Activated B cell treated with CpG ODN at 0.5 μM for 24 hours (primary cell): Measurements from ENCODE around the gene WDR4. TPM values are rescaled to one million over a fixed set of nuclear protein-coding genes. Genes with fewer than 3 reads are reported as not detected.
"Not testable (repeated sequence)": the region's sequence is repeated elsewhere in the genome, so short reads cannot be mapped to it uniquely, and the experiment has no call there.

Source experiments
- ATAC-seq: fragments of 200-7000 bp; cut with Tn5 transposase; one replicate; pipeline ENCODE4 v1.10.0; 2021; ENCODE audit warnings: low read depth, mild to moderate bottlenecking, moderate library complexity
- CTCF ChIA-PET: fragments of 350-600 bp; sonication (Branson Sonifier 250); formaldehyde crosslinking; loops from one replicate; lab custom pipeline; 2021; ENCODE audit warnings: antibody characterized with exemption; lab: Charles Lee
- POLR2A ChIA-PET: fragments of 350-600 bp; sonication (Branson Sonifier 250); formaldehyde crosslinking; loops from one replicate; lab custom pipeline; 2021; ENCODE audit warnings: antibody characterized with exemption; lab: Charles Lee
- DNase-seq: peaks from one replicate; pipeline ENCODE4 v3.0.0; 2022
- H3K27ac Mint-ChIP-seq: one replicate; pipeline ENCODE4 v1.8.0; 2020; ENCODE audit warnings: mixed read lengths
- H3K27me3 Mint-ChIP-seq: one replicate; pipeline ENCODE4 v1.8.0; 2021; ENCODE audit warnings: mixed read lengths
- H3K36me3 Mint-ChIP-seq: one replicate; pipeline ENCODE4 v1.8.0; 2021; ENCODE audit warnings: low read depth, mixed read lengths
- H3K4me1 Mint-ChIP-seq: one replicate; pipeline ENCODE4 v1.8.0; 2021; ENCODE audit warnings: mixed read lengths
- H3K4me3 Mint-ChIP-seq: one replicate; pipeline ENCODE4 v1.8.0; 2020; ENCODE audit warnings: mild to moderate bottlenecking, mixed read lengths
- H3K9me3 Mint-ChIP-seq: one replicate; pipeline ENCODE4 v1.8.0; 2020; ENCODE audit warnings: mixed read lengths
- CTCF ChIP-seq: fragments of 200-600 bp; IDR thresholded peaks from one replicate; pipeline ENCODE4 v1.8.0; 2022; ENCODE audit warnings: antibody characterized with exemption, mild to moderate bottlenecking
- intact Hi-C: fragments of 100-400 bp; cut with micrococcal nuclease; formaldehyde crosslinking; loops from one replicate; pipeline ENCODE4 v1.15.1; 2024
- total RNA-seq: library from RNA; stranded (reverse); gene quantifications from 2 replicates; pipeline ENCODE4 v1.2.3, GENCODE V29; 2022

Gene WDR4
- total RNA-seq, 1 donor from 2014 or later: 60.5 TPM

GRCh38 chr21:42807938-42808613, 71.3 kb downstream of the WDR4 start:
- ChIA-PET POLR2A (no interaction called here), CTCF (no interaction called here)
- H3K27me3 Mint-ChIP-seq: peaks cover 6% of the 10 kb centered on the region
- no peaks in the 10 kb centered on the region for H3K9me3 Mint-ChIP-seq
- ATAC-seq (no peak), DNase-seq (no peak)
- no peaks in the 10 kb centered on the region for H3K36me3 Mint-ChIP-seq
- no peak overlapping the region for H3K27ac Mint-ChIP-seq
- TF ChIP-seq CTCF: no peak
- intact Hi-C loops: no loop called here
- no peaks in the 10 kb centered on the region for H3K4me1 Mint-ChIP-seq
- H3K4me3 Mint-ChIP-seq: no peak overlapping the region

DNA sequence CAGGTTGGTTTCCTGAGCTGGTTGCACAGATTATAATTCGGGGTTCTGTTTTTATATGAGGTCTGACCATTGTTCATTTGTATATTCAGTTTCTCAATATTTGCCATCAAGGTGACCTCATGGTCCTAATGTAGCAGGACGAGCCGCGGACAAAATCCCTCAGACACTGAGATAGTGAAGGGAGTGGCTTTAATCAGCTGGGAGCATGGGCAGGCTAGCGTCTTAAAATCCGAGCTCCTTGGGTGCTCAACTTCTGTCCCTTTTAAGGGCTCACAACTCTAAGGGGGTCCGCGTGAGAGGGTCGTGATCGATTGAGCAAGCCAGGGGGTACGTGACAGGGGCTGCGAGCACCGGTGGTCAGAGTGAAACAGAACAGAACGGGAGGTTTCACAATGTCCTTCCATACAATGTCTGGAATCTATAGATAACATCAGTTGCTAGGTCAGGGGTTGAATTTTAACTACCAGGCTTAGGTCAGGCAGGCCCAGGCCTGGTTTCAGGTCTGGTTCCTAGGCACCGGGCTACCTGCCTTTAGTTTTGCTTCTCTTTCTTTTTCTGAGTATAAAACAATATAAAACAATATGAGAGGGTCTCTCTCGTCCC, 71.9 kb downstream of the WDR4 start:
- CTCF ChIA-PET, ATAC-seq, DNase-seq, H3K9me3 Mint-ChIP-seq, H3K27ac Mint-ChIP-seq, intact Hi-C loops, H3K27me3 Mint-ChIP-seq, H3K4me3 Mint-ChIP-seq, H3K36me3 Mint-ChIP-seq, H3K4me1 Mint-ChIP-seq: not testable (repeated sequence)
- POLR2A ChIA-PET: interaction anchor here (0.8 kb wide), 1 partner anchor 24 kb away, joined by 3 read pairs; no protein-coding TSS in a partner anchor

- DNase-seq (no peak), ATAC-seq (no peak)
- ChIA-PET POLR2A (interaction anchor here (0.8 kb wide), 1 partner anchor 23 kb away, joined by 3 read pairs; no protein-coding TSS in a partner anchor), CTCF (no interaction called here)
- Mint-ChIP-seq H3K27ac (no peak overlapping the region), H3K36me3 (no peaks in the 10 kb centered on the region), H3K4me3 (no peak overlapping the region), H3K27me3 (peaks cover 6% of the 10 kb centered on the region), H3K9me3 (no peaks in the 10 kb centered on the region), H3K4me1 (no peaks in the 10 kb centered on the region)
- intact Hi-C loops: no loop called here
- no peak for TF ChIP-seq CTCF
These were observed 72.7 kb downstream of the WDR4 start for GRCh38 chr21:42806509-42807140.

GRCh38 chr21:42801616-42802015, 77.7 kb downstream of the WDR4 start:
- peaks cover 23% of the 10 kb centered on the region for H3K4me1 Mint-ChIP-seq
- intact Hi-C loops: loop anchor here (2.0 kb wide), 1 partner anchor 17 kb away; no protein-coding TSS in a partner anchor
- ATAC-seq, DNase-seq, H3K27ac Mint-ChIP-seq, H3K36me3 Mint-ChIP-seq, H3K4me3 Mint-ChIP-seq, H3K27me3 Mint-ChIP-seq, H3K9me3 Mint-ChIP-seq, POLR2A ChIA-PET, CTCF ChIA-PET: not testable (repeated sequence)

DNA sequence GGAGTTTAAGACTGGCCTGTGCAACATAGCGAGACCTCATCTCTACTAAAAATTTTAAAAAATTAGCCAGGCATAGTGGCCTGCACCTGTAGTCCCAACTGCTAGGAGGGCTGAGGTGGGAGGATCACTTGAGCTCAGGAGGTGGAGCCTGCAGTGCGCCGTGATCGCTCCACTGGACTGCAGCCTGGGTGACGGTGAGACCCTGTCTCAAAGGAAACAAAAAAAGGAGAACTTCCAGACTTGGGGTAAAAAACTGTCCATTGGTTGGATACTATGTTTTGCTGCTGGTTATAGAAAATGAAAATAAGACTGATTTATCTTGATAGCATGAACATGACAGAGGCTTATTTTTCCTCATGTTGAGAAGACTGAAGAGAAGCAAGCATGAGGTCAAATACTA, 79.4 kb downstream of the WDR4 start:
- TF ChIP-seq CTCF: no peak
- intact Hi-C loops: loop anchor here (2.0 kb wide), 1 partner anchor 15 kb away; no protein-coding TSS in a partner anchor
- POLR2A ChIA-PET: interaction anchor here (0.6 to 1.0 kb wide), 2 partner anchors 16 to 96 kb away, joined by 5 to 15 read pairs; no protein-coding TSS in a partner anchor
- Mint-ChIP-seq H3K9me3 (no peaks in the 10 kb centered on the region), H3K4me1 (peaks cover 23% of the 10 kb centered on the region), H3K27ac (peak overlapping the region; percentile 75), H3K27me3 (peaks cover 3% of the 10 kb centered on the region), H3K4me3 (peak overlapping the region; percentile 13), H3K36me3 (no peaks in the 10 kb centered on the region)
- DNase-seq (peak; percentile 44), ATAC-seq (peak; percentile 97)
- CTCF ChIA-PET: no interaction called here

GRCh38 chr21:42799516-42799915, 79.8 kb downstream of the WDR4 start:
- ChIA-PET CTCF (no interaction called here), POLR2A (interaction anchor here (1.0 kb wide), 1 partner anchor 16 kb away, joined by 5 read pairs; no protein-coding TSS in a partner anchor)
- Mint-ChIP-seq H3K27me3 (peaks cover 3% of the 10 kb centered on the region), H3K36me3 (no peaks in the 10 kb centered on the region), H3K27ac (peak overlapping the region; percentile 75), H3K4me3 (peak overlapping the region; percentile 13), H3K9me3 (no peaks in the 10 kb centered on the region), H3K4me1 (peaks cover 23% of the 10 kb centered on the region)
- no peak for TF ChIP-seq CTCF
- DNase-seq (no peak), ATAC-seq (peak; percentile 53)
- intact Hi-C loops: no loop called here
